Measurements from ENCODE around the gene PRRT1.
"Not testable (repeated sequence)": the region's sequence is repeated elsewhere in the genome, so short reads cannot be mapped to it uniquely, and the experiment has no call there.

The PRRT1 gene

GRCh38 chr6:32126880-32127279 is 24.9 kb downstream of the PRRT1 start:
- no peak for DNase-seq (ENCODE audit: low read depth in 2 of 2)

- DNase-seq (ENCODE audit: low read depth in 2 of 2) = no peak
Measured at GRCh38 chr6:32123681-32124080, 28.1 kb downstream of the PRRT1 start.

- DNase-seq (ENCODE audit: low read depth in 2 of 2) = no peak
Measured at GRCh38 chr6:32120573-32121059, 31.1 kb downstream of the PRRT1 start.

- no peak for DNase-seq (ENCODE audit: low read depth in 2 of 2)
Measured at GRCh38 chr6:32118782-32119628, 32.7 kb downstream of the PRRT1 start.

GRCh38 chr6:32117461-32117860 is 34.3 kb downstream of the PRRT1 start:
- no peak for DNase-seq (ENCODE audit: low read depth in 2 of 2)

- DNase-seq (ENCODE audit: low read depth in 2 of 2) = no peak
Measured at GRCh38 chr6:32116674-32117073, 35.1 kb downstream of the PRRT1 start.

- DNase-seq (ENCODE audit: low read depth in 2 of 2) = no peak
Measured at GRCh38 chr6:32115623-32116022, 36.1 kb downstream of the PRRT1 start.

- no peak for DNase-seq (ENCODE audit: low read depth in 2 of 2)
Measured at GRCh38 chr6:32114796-32115195, 36.9 kb downstream of the PRRT1 start.

- peak in 1 of 2 experiments; percentile 57 for DNase-seq (ENCODE audit: low read depth in 2 of 2)
Measured at GRCh38 chr6:32113386-32114352, 38.1 kb downstream of the PRRT1 start.

- no peak for DNase-seq (ENCODE audit: low read depth in 2 of 2)
Measured at GRCh38 chr6:32112431-32112980, 39.2 kb downstream of the PRRT1 start.

GRCh38 chr6:32111424-32112066 is 40.2 kb downstream of the PRRT1 start:
- DNase-seq (ENCODE audit: low read depth in 2 of 2) = no peak

GRCh38 chr6:32110632-32111031 is 41.1 kb downstream of the PRRT1 start:
- DNase-seq (ENCODE audit: low read depth in 2 of 2) = no peak

- no peak for DNase-seq (ENCODE audit: low read depth in 2 of 2)
Measured at GRCh38 chr6:32109765-32110160, 42.0 kb downstream of the PRRT1 start.

GRCh38 chr6:32109114-32109764 is 42.5 kb downstream of the PRRT1 start, which contains the start of gene TNXB:
Gene TNXB (minus strand): TSS chr6:32109338. CDS start chr6:32098198, 11,140 bp downstream.
- no peak for DNase-seq (ENCODE audit: low read depth in 2 of 2)

GRCh38 chr6:32108727-32109113 is 43.0 kb downstream of the PRRT1 start:
- DNase-seq (ENCODE audit: low read depth in 2 of 2) = no peak

- DNase-seq (ENCODE audit: low read depth in 2 of 2) = no peak
Measured at GRCh38 chr6:32108094-32108627, 43.6 kb downstream of the PRRT1 start.

GRCh38 chr6:32107406-32107805 is 44.3 kb downstream of the PRRT1 start:
- DNase-seq (ENCODE audit: low read depth in 2 of 2) = no peak

GRCh38 chr6:32105433-32105832 is 46.3 kb downstream of the PRRT1 start:
- no peak for DNase-seq (ENCODE audit: low read depth in 2 of 2)

- DNase-seq (ENCODE audit: low read depth in 2 of 2) = no peak
Measured at GRCh38 chr6:32102255-32102654, 49.5 kb downstream of the PRRT1 start.

- DNase-seq (ENCODE audit: low read depth in 2 of 2) = not testable (repeated sequence)
Measured at GRCh38 chr6:32100251-32100650, 51.5 kb downstream of the PRRT1 start.

All from fibroblast of skin of left biceps (primary cell).